Chondrocyte (in vitro differentiated cells): ENCODE results near the gene CILP2. TPM values are rescaled to one million over a fixed set of nuclear protein-coding genes. Genes with fewer than 3 reads are reported as not detected.

ENCODE experiments used
- DNase-seq: peaks from one replicate; pipeline ENCODE4 v3.0.0; 2021; ENCODE audit warnings: mixed read lengths, low spot score
- H3K27ac Mint-ChIP-seq: one replicate; pipeline ENCODE4 v1.8.0; 2021; ENCODE audit warnings: mild to moderate bottlenecking, moderate library complexity, mixed read lengths; ENCODE audit not compliant: unreplicated experiment
- H3K27me3 Mint-ChIP-seq: 2 replicates; pipeline ENCODE4 v1.8.0; 2021; ENCODE audit warnings: low read depth, mixed read lengths
- H3K36me3 Mint-ChIP-seq: 2 replicates; pipeline ENCODE4 v1.8.0; 2021; ENCODE audit warnings: low read depth, mixed read lengths
- H3K4me1 Mint-ChIP-seq: 2 replicates; pipeline ENCODE4 v1.8.0; 2021; ENCODE audit warnings: low read depth, mild to moderate bottlenecking, mixed read lengths
- H3K4me3 Mint-ChIP-seq: one replicate; pipeline ENCODE4 v1.8.0; 2021; ENCODE audit warnings: mild to moderate bottlenecking, moderate library complexity, mixed read lengths; ENCODE audit not compliant: unreplicated experiment
- H3K9me3 Mint-ChIP-seq: 2 replicates; pipeline ENCODE4 v1.8.0; 2021; ENCODE audit warnings: low read depth, mixed read lengths
- total RNA-seq: library from RNA; stranded (reverse); gene quantifications from 3 replicates; pipeline ENCODE4 v1.2.1, GENCODE V29; 2021
- TF ChIP-seq, protein P1 (sequence below): fragments of 200-600 bp; sonication (generic); IDR thresholded peaks from 2 replicates; pipeline ENCODE4 v1.5.0; 2021; ENCODE audit warnings: antibody characterized with exemption, mild to moderate bottlenecking, moderate library complexity

Gene CILP2
- total RNA-seq, 1 donor from 2014 or later: 12.7 TPM

DNA sequence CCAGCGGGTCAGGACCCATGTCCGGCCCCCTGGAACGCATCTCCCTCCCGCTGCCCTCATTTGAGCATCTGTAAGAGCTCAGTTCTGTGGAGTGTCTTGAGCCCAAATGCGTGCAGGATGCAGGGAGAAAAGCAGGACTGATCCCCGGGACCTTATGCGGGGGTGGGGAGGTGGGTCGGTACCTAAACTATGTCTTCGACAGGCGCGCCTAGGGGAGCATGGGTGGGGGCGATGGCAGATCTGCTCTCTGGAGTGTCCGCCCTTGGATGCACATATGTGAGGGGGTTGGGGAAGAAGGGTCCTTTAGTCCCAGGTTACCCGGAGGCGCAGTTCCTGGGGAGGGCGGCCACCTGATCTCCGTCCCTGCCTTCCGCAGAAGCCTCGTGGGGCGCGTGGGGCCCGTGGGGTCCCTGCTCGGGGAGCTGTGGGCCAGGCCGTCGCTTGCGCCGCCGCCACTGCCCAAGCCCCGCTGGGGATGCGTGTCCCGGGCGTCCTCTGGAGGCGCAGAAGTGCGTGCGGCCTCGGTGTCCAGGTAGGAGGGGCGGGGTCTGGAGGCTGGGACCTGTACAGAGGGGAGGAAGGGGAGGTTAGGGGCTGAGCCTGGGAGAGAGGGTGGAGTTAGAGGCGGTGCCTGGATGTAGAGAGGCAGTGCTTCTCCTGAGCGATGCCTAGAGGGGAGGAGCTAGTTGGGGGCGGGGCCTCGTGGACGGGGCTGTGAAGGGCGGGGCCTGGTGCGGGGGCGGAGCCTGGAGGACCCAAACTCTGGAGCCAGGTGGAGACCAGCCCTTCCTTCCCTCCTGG is 2.9 kb downstream of the CILP2 start:
- Mint-ChIP-seq H3K27ac (no peak overlapping the region), H3K9me3 (no peaks in the 10 kb centered on the region), H3K4me3 (no peak overlapping the region), H3K36me3 (no peaks in the 10 kb centered on the region), H3K4me1 (peaks cover 10% of the 10 kb centered on the region), H3K27me3 (peaks cover 3% of the 10 kb centered on the region)
- no peak for DNase-seq
- TF ChIP-seq, protein P1, sequence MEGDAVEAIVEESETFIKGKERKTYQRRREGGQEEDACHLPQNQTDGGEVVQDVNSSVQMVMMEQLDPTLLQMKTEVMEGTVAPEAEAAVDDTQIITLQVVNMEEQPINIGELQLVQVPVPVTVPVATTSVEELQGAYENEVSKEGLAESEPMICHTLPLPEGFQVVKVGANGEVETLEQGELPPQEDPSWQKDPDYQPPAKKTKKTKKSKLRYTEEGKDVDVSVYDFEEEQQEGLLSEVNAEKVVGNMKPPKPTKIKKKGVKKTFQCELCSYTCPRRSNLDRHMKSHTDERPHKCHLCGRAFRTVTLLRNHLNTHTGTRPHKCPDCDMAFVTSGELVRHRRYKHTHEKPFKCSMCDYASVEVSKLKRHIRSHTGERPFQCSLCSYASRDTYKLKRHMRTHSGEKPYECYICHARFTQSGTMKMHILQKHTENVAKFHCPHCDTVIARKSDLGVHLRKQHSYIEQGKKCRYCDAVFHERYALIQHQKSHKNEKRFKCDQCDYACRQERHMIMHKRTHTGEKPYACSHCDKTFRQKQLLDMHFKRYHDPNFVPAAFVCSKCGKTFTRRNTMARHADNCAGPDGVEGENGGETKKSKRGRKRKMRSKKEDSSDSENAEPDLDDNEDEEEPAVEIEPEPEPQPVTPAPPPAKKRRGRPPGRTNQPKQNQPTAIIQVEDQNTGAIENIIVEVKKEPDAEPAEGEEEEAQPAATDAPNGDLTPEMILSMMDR: no peak

GRCh38 chr19:19541616-19542015 is 3.6 kb downstream of the CILP2 start:
- no peaks in the 10 kb centered on the region for H3K36me3 Mint-ChIP-seq
- DNase-seq: no peak
- H3K4me1 Mint-ChIP-seq: peaks cover 10% of the 10 kb centered on the region
- peaks cover 3% of the 10 kb centered on the region for H3K27me3 Mint-ChIP-seq
- no peak overlapping the region for H3K4me3 Mint-ChIP-seq
- H3K27ac Mint-ChIP-seq: no peak overlapping the region
- H3K9me3 Mint-ChIP-seq: no peaks in the 10 kb centered on the region
- TF ChIP-seq, protein P1: no peak

- Mint-ChIP-seq H3K36me3 (no peaks in the 10 kb centered on the region), H3K9me3 (no peaks in the 10 kb centered on the region), H3K27ac (no peak overlapping the region), H3K4me1 (peaks cover 10% of the 10 kb centered on the region), H3K4me3 (no peak overlapping the region), H3K27me3 (peaks cover 3% of the 10 kb centered on the region)
- TF ChIP-seq, protein P1: no peak
- DNase-seq: no peak
These were observed 4.4 kb downstream of the CILP2 start for GRCh38 chr19:19542507-19542906.

DNA sequence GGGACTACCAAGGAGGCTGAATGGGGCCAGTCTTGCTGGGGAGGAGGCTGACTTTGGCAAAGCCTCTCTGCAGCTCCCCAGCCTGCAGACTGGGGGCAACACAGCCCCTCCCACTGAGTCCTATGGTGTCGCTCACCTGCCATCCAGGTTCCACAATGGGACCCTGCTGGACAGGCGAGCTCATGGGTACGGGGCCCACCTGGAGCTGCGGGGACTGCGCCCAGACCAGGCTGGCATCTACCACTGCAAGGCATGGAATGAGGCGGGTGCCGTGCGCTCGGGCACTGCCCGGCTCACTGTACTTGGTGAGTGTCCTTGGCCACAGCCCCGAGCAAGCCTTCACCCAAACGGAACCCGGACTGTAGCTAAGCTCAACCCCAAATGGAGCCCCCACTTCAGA is 5.0 kb downstream of the CILP2 start:
- H3K27ac Mint-ChIP-seq: no peak overlapping the region
- H3K4me3 Mint-ChIP-seq: no peak overlapping the region
- peaks cover 3% of the 10 kb centered on the region for H3K27me3 Mint-ChIP-seq
- DNase-seq: no peak
- TF ChIP-seq, protein P1: no peak
- no peaks in the 10 kb centered on the region for H3K9me3 Mint-ChIP-seq
- peaks cover 6% of the 10 kb centered on the region for H3K4me1 Mint-ChIP-seq
- H3K36me3 Mint-ChIP-seq: no peaks in the 10 kb centered on the region

GRCh38 chr19:19543640-19544039 is 5.6 kb downstream of the CILP2 start:
- Mint-ChIP-seq H3K27ac (no peak overlapping the region), H3K36me3 (no peaks in the 10 kb centered on the region), H3K9me3 (no peaks in the 10 kb centered on the region), H3K27me3 (peaks cover 3% of the 10 kb centered on the region), H3K4me3 (no peak overlapping the region), H3K4me1 (peaks cover 4% of the 10 kb centered on the region)
- no peak for DNase-seq
- TF ChIP-seq, protein P1: no peak
